Measurements from ENCODE around the gene SLC38A8.

Gene SLC38A8

GRCh38 chr16:84068041-84068440 lies 25.4 kb upstream of the SLC38A8 start:
- no peak for DNase-seq

- DNase-seq: peak; percentile 4
Measured at GRCh38 chr16:84067640-84068039, 25.0 kb upstream of the SLC38A8 start.

- peak; percentile 20 for DNase-seq
Measured at GRCh38 chr16:84065536-84066132, 23.0 kb upstream of the SLC38A8 start.

GRCh38 chr16:84063980-84064379 lies 21.4 kb upstream of the SLC38A8 start:
- no peak for DNase-seq

GRCh38 chr16:84062734-84063640 lies 20.4 kb upstream of the SLC38A8 start:
- DNase-seq: peak; percentile 68

- no peak for DNase-seq
Measured at GRCh38 chr16:84061236-84061819, 18.7 kb upstream of the SLC38A8 start.

- peak; percentile 11 for DNase-seq
Measured at GRCh38 chr16:84059946-84060901, 17.6 kb upstream of the SLC38A8 start.

GRCh38 chr16:84059111-84059510 lies 16.5 kb upstream of the SLC38A8 start:
- DNase-seq: no peak

GRCh38 chr16:84058664-84059063 lies 16.1 kb upstream of the SLC38A8 start:
- peak; percentile 2 for DNase-seq

- peak; percentile 5 for DNase-seq
Measured at GRCh38 chr16:84058211-84058610, 15.6 kb upstream of the SLC38A8 start.

- no peak for DNase-seq
Measured at GRCh38 chr16:84056933-84057332, 14.3 kb upstream of the SLC38A8 start.

GRCh38 chr16:84055801-84056634 lies 13.4 kb upstream of the SLC38A8 start:
- peak; percentile 10 for DNase-seq

- peak; percentile 12 for DNase-seq
Measured at GRCh38 chr16:84055366-84055765, 12.8 kb upstream of the SLC38A8 start.

GRCh38 chr16:84054916-84055315 lies 12.3 kb upstream of the SLC38A8 start:
- DNase-seq: peak; percentile 9

GRCh38 chr16:84054271-84054670 lies 11.7 kb upstream of the SLC38A8 start:
- DNase-seq: peak; percentile 12

GRCh38 chr16:84053237-84053636 lies 10.6 kb upstream of the SLC38A8 start:
- peak; percentile 4 for DNase-seq

- peak; percentile 13 for DNase-seq
Measured at GRCh38 chr16:84052071-84052622, 9.6 kb upstream of the SLC38A8 start.

GRCh38 chr16:84050316-84050715 lies 7.7 kb upstream of the SLC38A8 start:
- no peak for DNase-seq

GRCh38 chr16:84049403-84050060 lies 6.9 kb upstream of the SLC38A8 start:
- no peak for DNase-seq

- DNase-seq: no peak
Measured at GRCh38 chr16:84048871-84049270, 6.3 kb upstream of the SLC38A8 start.

- DNase-seq: no peak
Measured at GRCh38 chr16:84048270-84048669, 5.7 kb upstream of the SLC38A8 start.
